NOMO-1 treated with dmso at 0.1 percent for 144 hours (cell line): Measurements from ENCODE around the gene SCN7A.
"Not testable (repeated sequence)": the region's sequence is repeated elsewhere in the genome, so short reads cannot be mapped to it uniquely, and the experiment has no call there.

Source experiments
- DNase-seq: peaks from one replicate; lab custom pipeline; 2025; ENCODE audit not compliant: unreplicated experiment; lab: John Stamatoyannopoulos, UW

SCN7A gene

GRCh38 chr2:166454006-166454595 is 39.9 kb downstream of the SCN7A start:
- DNase-seq, result no peak

- no peak for DNase-seq
Measured at GRCh38 chr2:166451468-166451867, 42.6 kb downstream of the SCN7A start.

GRCh38 chr2:166449439-166449838 is 44.6 kb downstream of the SCN7A start:
- DNase-seq, result peak; percentile 1

- DNase-seq, result no peak
Measured at GRCh38 chr2:166448106-166448505, 45.9 kb downstream of the SCN7A start.

GRCh38 chr2:166444306-166444705 is 49.7 kb downstream of the SCN7A start:
- no peak for DNase-seq

- no peak for DNase-seq
Measured at GRCh38 chr2:166440313-166440712, 53.7 kb downstream of the SCN7A start.

GRCh38 chr2:166439078-166439477 is 55.0 kb downstream of the SCN7A start:
- no peak for DNase-seq

- DNase-seq, result no peak
Measured at GRCh38 chr2:166436976-166437375, 57.1 kb downstream of the SCN7A start.

GRCh38 chr2:166436189-166436588 is 57.9 kb downstream of the SCN7A start:
- no peak for DNase-seq

- no peak for DNase-seq
Measured at GRCh38 chr2:166434491-166434890, 59.6 kb downstream of the SCN7A start.

- DNase-seq, result no peak
Measured at GRCh38 chr2:166433457-166433856, 60.6 kb downstream of the SCN7A start.

- DNase-seq, result no peak
Measured at GRCh38 chr2:166432331-166432730, 61.7 kb downstream of the SCN7A start.

- DNase-seq, result no peak
Measured at GRCh38 chr2:166424841-166425240, 69.2 kb downstream of the SCN7A start.

GRCh38 chr2:166419616-166419934 is 74.5 kb downstream of the SCN7A start:
- DNase-seq, result no peak

- DNase-seq, result no peak
Measured at GRCh38 chr2:166418853-166419615, 75.0 kb downstream of the SCN7A start.

GRCh38 chr2:166417669-166418068 is 76.4 kb downstream of the SCN7A start:
- DNase-seq, result no peak

- DNase-seq, result no peak
Measured at GRCh38 chr2:166413255-166413654, 80.8 kb downstream of the SCN7A start.

- no peak for DNase-seq
Measured at GRCh38 chr2:166411473-166412230, 82.4 kb downstream of the SCN7A start.

GRCh38 chr2:166410828-166411472 is 83.1 kb downstream of the SCN7A start:
- no peak for DNase-seq

- DNase-seq, result not testable (repeated sequence)
Measured at GRCh38 chr2:166407746-166408145, 86.3 kb downstream of the SCN7A start.

- DNase-seq, result no peak
Measured at GRCh38 chr2:166406374-166406773, 87.7 kb downstream of the SCN7A start.

GRCh38 chr2:166405569-166405926 is 88.5 kb downstream of the SCN7A start:
- no peak for DNase-seq
